ENCODE results near the gene NELFA.

The NELFA gene

GRCh38 chr4:1987296-1987695 is 21.5 kb downstream of the NELFA start:
- no peak for DNase-seq (ENCODE audit: low read depth, low spot score)
- in situ Hi-C loops (cut with HindIII; ENCODE audit: low sequenced_read_pairs): no loop called here
- TF ChIP-seq, protein P1, sequence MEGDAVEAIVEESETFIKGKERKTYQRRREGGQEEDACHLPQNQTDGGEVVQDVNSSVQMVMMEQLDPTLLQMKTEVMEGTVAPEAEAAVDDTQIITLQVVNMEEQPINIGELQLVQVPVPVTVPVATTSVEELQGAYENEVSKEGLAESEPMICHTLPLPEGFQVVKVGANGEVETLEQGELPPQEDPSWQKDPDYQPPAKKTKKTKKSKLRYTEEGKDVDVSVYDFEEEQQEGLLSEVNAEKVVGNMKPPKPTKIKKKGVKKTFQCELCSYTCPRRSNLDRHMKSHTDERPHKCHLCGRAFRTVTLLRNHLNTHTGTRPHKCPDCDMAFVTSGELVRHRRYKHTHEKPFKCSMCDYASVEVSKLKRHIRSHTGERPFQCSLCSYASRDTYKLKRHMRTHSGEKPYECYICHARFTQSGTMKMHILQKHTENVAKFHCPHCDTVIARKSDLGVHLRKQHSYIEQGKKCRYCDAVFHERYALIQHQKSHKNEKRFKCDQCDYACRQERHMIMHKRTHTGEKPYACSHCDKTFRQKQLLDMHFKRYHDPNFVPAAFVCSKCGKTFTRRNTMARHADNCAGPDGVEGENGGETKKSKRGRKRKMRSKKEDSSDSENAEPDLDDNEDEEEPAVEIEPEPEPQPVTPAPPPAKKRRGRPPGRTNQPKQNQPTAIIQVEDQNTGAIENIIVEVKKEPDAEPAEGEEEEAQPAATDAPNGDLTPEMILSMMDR (IDR thresholded peaks at IDR 0.05; ENCODE audit: low read depth, low read length): no peak
- no peak overlapping the region for H3K4me3 ChIP-seq (ENCODE audit: low read depth, low read length)

DNA sequence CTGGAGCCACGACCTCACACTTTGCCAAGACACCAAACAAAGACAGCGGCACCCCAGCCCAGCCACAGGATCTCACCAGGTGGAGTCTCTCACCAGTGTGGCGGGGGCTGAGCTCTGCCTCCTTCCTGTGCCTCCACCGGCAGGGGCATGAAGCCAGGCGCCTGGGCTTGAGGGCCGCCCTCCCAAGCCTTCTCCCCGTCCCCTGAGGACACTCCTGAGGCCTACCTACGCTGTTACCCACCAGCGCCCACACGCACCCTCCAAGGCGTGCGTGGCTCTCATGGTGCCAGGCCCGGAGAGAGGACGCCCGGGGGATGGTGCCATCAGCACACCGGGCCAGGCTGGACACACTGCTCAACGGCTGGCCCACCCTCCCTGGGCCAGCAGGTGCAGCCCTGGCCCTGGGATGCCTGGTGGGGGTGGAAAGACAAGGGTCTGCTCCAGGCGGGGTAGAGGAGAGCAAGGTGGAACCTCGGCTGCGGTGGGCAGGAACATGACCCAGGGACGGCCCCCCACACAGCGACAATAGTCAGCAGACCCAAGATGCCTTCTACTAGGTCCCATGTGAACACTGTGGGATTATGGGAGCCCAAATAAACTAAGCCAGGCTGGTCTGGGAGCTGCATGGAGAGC is 22.1 kb downstream of the NELFA start:
- in situ Hi-C loops (cut with HindIII; ENCODE audit: low sequenced_read_pairs): no loop called here
- no peak overlapping the region for H3K4me3 ChIP-seq (ENCODE audit: low read depth, low read length)
- TF ChIP-seq, protein P1 (IDR thresholded peaks at IDR 0.05; ENCODE audit: low read depth, low read length): no peak
- DNase-seq (ENCODE audit: low read depth, low spot score): no peak

DNA sequence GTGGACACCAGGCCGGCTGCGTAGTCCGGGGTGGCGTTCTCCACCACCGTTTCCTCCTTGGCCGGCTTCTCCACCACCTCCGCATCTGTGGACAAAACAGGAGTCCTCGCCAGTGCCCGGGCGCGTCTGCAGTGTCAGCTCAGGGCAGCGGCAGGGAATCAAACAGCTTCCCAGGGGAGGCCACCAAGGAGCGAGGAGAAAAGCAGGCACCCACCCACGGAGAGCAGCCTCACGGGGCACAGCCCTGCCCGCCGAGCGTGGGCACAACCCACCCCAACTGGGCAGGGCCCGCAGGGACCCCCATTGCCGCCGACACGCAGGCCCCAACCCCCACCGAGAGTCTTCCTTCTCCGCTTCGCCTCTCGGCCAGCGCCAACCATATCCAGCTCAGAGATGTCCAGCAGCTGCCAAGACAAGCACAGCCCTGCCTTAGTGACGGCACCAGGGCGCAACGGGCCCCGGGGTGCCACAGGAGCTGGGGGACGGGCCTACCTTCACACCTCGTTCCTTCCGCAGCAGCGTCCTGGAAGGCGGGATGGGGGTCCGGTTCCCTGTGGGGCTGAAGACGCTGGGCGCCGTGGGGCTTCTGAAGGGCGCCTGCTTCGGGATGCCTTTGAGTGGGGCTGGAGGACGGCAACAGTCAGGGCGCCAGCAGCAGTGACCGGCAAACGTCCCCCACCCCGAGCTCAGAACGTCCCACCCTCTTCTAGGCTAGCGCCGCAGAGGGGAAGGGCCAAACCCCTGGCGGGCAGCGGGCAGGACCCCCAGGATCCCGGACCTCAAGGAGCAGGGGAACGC is 22.8 kb downstream of the NELFA start:
- in situ Hi-C loops (cut with HindIII; ENCODE audit: low sequenced_read_pairs): no loop called here
- no peak for DNase-seq (ENCODE audit: low read depth, low spot score)
- H3K4me3 ChIP-seq (ENCODE audit: low read depth, low read length): no peak overlapping the region
- TF ChIP-seq, protein P1 (IDR thresholded peaks at IDR 0.05; ENCODE audit: low read depth, low read length): no peak

DNA sequence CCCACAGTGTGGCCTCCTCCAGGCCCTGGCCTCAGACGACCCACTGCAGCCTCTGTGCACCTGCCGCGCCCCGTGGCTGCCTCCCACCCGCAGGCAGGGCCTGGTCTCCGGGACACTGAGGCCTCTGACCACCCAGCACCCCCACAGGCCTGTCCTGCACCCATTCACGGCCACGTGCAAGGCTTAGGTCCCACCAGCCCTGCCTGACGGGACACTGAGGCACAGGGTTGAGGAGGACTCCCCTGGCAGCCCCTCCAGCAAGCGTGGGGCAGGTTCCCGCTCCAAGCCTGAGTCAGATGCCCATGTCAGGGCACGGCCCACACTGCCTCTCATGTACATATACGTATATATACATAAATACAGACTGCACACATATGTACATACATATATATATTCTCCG is 23.5 kb downstream of the NELFA start:
- TF ChIP-seq, protein P1 (IDR thresholded peaks at IDR 0.05; ENCODE audit: low read depth, low read length): no peak
- in situ Hi-C loops (cut with HindIII; ENCODE audit: low sequenced_read_pairs): no loop called here
- no peak for DNase-seq (ENCODE audit: low read depth, low spot score)
- no peak overlapping the region for H3K4me3 ChIP-seq (ENCODE audit: low read depth, low read length)

GRCh38 chr4:1984406-1985191 is 24.2 kb downstream of the NELFA start:
- TF ChIP-seq, protein P1 (IDR thresholded peaks at IDR 0.05; ENCODE audit: low read depth, low read length): no peak
- H3K4me3 ChIP-seq (ENCODE audit: low read depth, low read length): no peak overlapping the region
- no peak for DNase-seq (ENCODE audit: low read depth, low spot score)
- in situ Hi-C loops (cut with HindIII; ENCODE audit: low sequenced_read_pairs): no loop called here

- H3K4me3 ChIP-seq (ENCODE audit: low read depth, low read length): no peak overlapping the region
- TF ChIP-seq, protein P1 (IDR thresholded peaks at IDR 0.05; ENCODE audit: low read depth, low read length): no peak
- DNase-seq (ENCODE audit: low read depth, low spot score): no peak
- in situ Hi-C loops (cut with HindIII; ENCODE audit: low sequenced_read_pairs): no loop called here
Measured at GRCh38 chr4:1983846-1984405, 24.8 kb downstream of the NELFA start.
